Measurements from ENCODE around the gene NOP14.
"Not testable (repeated sequence)": the region's sequence is repeated elsewhere in the genome, so short reads cannot be mapped to it uniquely, and the experiment has no call there.

NOP14 gene

GRCh38 chr4:2942532-2943363, 20.5 kb downstream of the NOP14 start:
- peak; percentile 32 for DNase-seq (ENCODE audit: low spot score)

GRCh38 chr4:2942037-2942531, 21.1 kb downstream of the NOP14 start:
- no peak for DNase-seq (ENCODE audit: low spot score)

- DNase-seq (ENCODE audit: low spot score): no peak
Measured at GRCh38 chr4:2941138-2942036, 21.8 kb downstream of the NOP14 start.

- DNase-seq (ENCODE audit: low spot score): no peak
Measured at GRCh38 chr4:2940267-2941137, 22.7 kb downstream of the NOP14 start.

- DNase-seq (ENCODE audit: low spot score): no peak
Measured at GRCh38 chr4:2939383-2940243, 23.6 kb downstream of the NOP14 start.

GRCh38 chr4:2938906-2939305, 24.3 kb downstream of the NOP14 start:
- DNase-seq (ENCODE audit: low spot score): no peak

GRCh38 chr4:2938411-2938810, 24.8 kb downstream of the NOP14 start:
- DNase-seq (ENCODE audit: low spot score): not testable (repeated sequence)

GRCh38 chr4:2937986-2938385, 25.2 kb downstream of the NOP14 start:
- DNase-seq (ENCODE audit: low spot score): no peak

- DNase-seq (ENCODE audit: low spot score): peak; percentile 20
Measured at GRCh38 chr4:2937146-2937857, 25.9 kb downstream of the NOP14 start.

GRCh38 chr4:2936773-2937145, 26.4 kb downstream of the NOP14 start:
- peak; percentile 68 for DNase-seq (ENCODE audit: low spot score)

- DNase-seq (ENCODE audit: low spot score): peak; percentile 87
Measured at GRCh38 chr4:2935762-2936743, 27.2 kb downstream of the NOP14 start.

- DNase-seq (ENCODE audit: low spot score): peak; percentile 95
Measured at GRCh38 chr4:2934813-2935761, 28.1 kb downstream of the NOP14 start.

- peak; percentile 35 for DNase-seq (ENCODE audit: low spot score)
Measured at GRCh38 chr4:2934077-2934812, 29.0 kb downstream of the NOP14 start.

- no peak for DNase-seq (ENCODE audit: low spot score)
Measured at GRCh38 chr4:2933566-2934076, 29.6 kb downstream of the NOP14 start.

- DNase-seq (ENCODE audit: low spot score): peak; percentile 27
Measured at GRCh38 chr4:2932951-2933565, 30.1 kb downstream of the NOP14 start.

GRCh38 chr4:2932321-2932950, 30.8 kb downstream of the NOP14 start:
- no peak for DNase-seq (ENCODE audit: low spot score)

Measured in CD4-positive, alpha-beta T cell treated with Interleukin-2 at 100 ng/mL for 4 hours (primary cell).